Subcutaneous abdominal adipose tissue (tissue), 5 donors: ENCODE measurements around the gene ZDHHC1.

Experiments used
- H3K27ac ChIP-seq: one replicate; pipeline ENCODE4 v1.7.0; 2013; ENCODE audit warnings: low read depth, mild to moderate bottlenecking, inconsistent platforms, low read length, moderate library complexity
- H3K27me3 ChIP-seq, 5 donors: one replicate each; pipeline ENCODE4 v1.7.0; 2013; ENCODE audit warnings: low read length in 5 of 5, inconsistent platforms in 1 of 5; ENCODE audit not compliant: control insufficient read depth in 5 of 5, insufficient read depth in 4 of 5
- H3K36me3 ChIP-seq, 5 donors: one replicate each; pipeline ENCODE4 v1.7.0; 2013; ENCODE audit warnings: low read length in 5 of 5; ENCODE audit not compliant: control insufficient read depth in 5 of 5, insufficient read depth in 5 of 5
- H3K4me1 ChIP-seq, 5 donors: one replicate each; pipeline ENCODE4 v1.7.0; 2013; ENCODE audit warnings: low read length in 5 of 5, mild to moderate bottlenecking in 3 of 5, moderate library complexity in 1 of 5; ENCODE audit not compliant: control insufficient read depth in 5 of 5, insufficient read depth in 5 of 5
- H3K4me3 ChIP-seq, 5 donors: one replicate each; pipeline ENCODE4 v1.7.0; 2013; ENCODE audit warnings: low read length in 5 of 5, low read depth in 1 of 5
- H3K9ac ChIP-seq, 5 donors: one replicate each; pipeline ENCODE4 v1.7.0; 2013; ENCODE audit warnings: low read length in 5 of 5, mild to moderate bottlenecking in 4 of 5, moderate library complexity in 3 of 5
- H3K9me3 ChIP-seq, 5 donors: one replicate each; pipeline ENCODE4 v1.7.0; 2013; ENCODE audit warnings: low read length in 5 of 5; ENCODE audit not compliant: control insufficient read depth in 5 of 5
- donor health status: healthy.
- donor health status: healthy.
- donor health status: healthy.
- donor health status: healthy.
- donor health status: healthy.

Gene ZDHHC1

DNA sequence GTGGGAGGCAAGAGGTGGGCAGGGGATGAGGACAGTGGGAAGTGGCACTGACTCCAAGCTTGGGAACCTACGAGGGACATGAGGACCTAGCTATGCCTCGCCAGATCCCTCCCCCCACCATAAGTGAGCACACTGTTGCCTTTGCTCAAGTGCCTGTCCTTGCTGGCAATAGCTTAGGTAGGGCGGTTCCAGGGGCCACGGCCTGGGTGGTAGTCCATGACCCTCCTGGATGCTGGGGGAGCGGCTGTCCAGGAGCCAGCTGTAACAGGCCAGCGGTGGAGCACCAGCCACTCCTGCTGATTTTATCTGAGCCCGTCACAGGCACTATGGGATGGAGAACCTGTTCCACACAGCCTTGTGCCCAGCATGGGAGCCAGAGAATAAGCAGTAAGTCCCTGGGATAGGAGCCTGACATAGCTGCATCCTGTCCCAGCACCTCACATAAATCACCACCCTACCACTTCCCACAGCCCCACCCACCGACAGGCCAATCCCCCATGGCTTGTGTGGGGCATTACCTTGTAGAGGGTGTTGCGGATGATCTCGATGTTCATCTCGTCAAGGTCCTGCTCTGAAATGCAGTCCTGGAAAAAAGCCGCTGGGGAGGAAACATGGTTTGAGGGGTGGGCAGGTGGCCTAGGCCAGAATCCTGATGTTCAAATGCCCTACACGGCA is 26.4 kb upstream of the ZDHHC1 start:
- H3K9me3 ChIP-seq, result no peaks in the 10 kb centered on the region
- no peak overlapping the region for H3K9ac ChIP-seq
- no peak overlapping the region for H3K27ac ChIP-seq
- H3K27me3 ChIP-seq, result no peaks in the 10 kb centered on the region
- H3K4me3 ChIP-seq, result no peak overlapping the region
- H3K4me1 ChIP-seq, result peaks cover 22 to 66% (median 56%) of the 10 kb centered on the region in 5 donors
- H3K36me3 ChIP-seq, result peaks cover 0 to 80% (median 44%) of the 10 kb centered on the region in 5 donors

DNA sequence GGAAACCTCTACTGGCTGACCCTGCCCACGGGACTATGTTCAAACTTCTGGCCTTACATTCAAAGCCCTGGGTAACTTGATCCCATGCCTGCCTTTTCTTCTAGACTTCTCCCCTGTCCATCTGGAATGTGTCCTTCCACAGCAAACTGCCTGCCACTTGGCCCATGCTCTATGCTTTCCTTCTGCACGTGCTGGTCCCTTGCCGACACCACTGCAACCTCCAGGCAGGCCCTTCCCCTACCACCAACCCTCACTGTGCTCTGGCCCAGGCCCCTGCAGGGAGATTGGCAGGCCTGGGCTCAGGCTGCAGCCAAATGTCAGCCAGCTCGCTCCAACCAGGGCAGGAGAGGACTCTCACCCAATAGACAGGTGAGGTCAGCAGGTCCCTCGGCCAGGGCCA is 25.6 kb upstream of the ZDHHC1 start:
- H3K4me3 ChIP-seq, result no peak overlapping the region
- H3K36me3 ChIP-seq, result peaks cover 0 to 87% (median 53%) of the 10 kb centered on the region in 5 donors
- no peaks in the 10 kb centered on the region for H3K27me3 ChIP-seq
- no peak overlapping the region for H3K27ac ChIP-seq
- H3K9me3 ChIP-seq, result no peaks in the 10 kb centered on the region
- H3K9ac ChIP-seq, result no peak overlapping the region
- peaks cover 17 to 58% (median 48%) of the 10 kb centered on the region in 5 donors for H3K4me1 ChIP-seq

DNA sequence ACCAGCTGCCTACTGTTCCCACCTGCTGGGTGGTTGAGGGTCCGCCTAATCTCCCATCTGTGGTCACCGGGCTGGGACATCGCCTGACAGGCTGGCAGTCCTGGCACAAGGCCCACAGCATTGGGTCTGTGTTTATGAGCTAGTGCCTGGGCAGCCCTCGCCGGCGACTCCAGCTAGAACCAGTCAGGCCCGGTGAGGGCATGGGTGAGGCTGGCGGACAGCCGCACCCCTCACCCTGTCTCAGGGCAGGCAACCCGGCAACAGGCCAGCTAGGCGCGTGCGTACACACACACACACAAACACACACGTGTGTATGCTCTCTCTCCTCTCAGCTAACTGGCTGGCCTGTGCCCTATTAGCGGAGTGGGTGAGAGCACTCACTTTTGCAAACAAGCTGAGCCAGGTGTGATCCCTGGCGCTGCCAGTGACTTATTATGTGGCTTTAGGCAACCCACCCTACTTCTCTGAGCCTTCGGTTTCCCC is 25.0 kb upstream of the ZDHHC1 start:
- Histone ChIP-seq H3K4me1 (peaks cover 13 to 52% (median 42%) of the 10 kb centered on the region in 5 donors), H3K27ac (no peak overlapping the region), H3K4me3 (no peak overlapping the region), H3K9me3 (no peaks in the 10 kb centered on the region), H3K36me3 (peaks cover 0 to 89% (median 58%) of the 10 kb centered on the region in 5 donors), H3K9ac (no peak overlapping the region), H3K27me3 (no peaks in the 10 kb centered on the region)

DNA sequence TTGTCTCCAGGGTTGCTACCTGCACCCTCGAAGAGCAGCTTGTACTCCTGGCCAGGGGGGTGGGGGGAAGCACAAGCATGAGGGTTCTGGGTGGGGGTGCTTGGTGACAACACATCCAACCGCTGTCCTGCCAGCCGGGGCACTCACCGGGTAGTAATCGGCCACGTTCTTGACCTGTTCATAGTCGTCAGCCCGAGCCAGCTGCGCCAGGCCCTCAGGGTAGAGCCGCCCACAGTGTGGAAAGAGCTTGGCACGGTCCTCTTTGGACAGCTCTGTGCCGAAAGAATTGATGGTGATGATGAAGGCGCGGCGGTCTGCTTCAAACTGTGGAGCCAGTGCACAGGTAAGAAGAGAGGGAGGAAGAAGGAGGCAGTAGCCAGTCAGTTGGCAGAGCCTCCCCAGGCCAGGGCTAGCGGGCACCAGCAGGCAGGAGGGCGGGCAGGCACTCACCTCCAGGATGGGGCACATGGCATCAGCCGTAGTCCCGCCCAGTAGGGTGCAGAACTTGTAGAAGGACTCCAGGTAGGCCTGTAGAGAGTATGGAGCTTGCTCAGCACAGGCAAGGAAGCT is 22.6 kb upstream of the ZDHHC1 start:
- Histone ChIP-seq H3K36me3 (peaks cover 0 to 76% (median 54%) of the 10 kb centered on the region in 5 donors), H3K27me3 (no peaks in the 10 kb centered on the region), H3K4me1 (peaks cover 6 to 35% (median 22%) of the 10 kb centered on the region in 5 donors), H3K9ac (no peak overlapping the region), H3K4me3 (no peak overlapping the region), H3K27ac (no peak overlapping the region), H3K9me3 (no peaks in the 10 kb centered on the region)

DNA sequence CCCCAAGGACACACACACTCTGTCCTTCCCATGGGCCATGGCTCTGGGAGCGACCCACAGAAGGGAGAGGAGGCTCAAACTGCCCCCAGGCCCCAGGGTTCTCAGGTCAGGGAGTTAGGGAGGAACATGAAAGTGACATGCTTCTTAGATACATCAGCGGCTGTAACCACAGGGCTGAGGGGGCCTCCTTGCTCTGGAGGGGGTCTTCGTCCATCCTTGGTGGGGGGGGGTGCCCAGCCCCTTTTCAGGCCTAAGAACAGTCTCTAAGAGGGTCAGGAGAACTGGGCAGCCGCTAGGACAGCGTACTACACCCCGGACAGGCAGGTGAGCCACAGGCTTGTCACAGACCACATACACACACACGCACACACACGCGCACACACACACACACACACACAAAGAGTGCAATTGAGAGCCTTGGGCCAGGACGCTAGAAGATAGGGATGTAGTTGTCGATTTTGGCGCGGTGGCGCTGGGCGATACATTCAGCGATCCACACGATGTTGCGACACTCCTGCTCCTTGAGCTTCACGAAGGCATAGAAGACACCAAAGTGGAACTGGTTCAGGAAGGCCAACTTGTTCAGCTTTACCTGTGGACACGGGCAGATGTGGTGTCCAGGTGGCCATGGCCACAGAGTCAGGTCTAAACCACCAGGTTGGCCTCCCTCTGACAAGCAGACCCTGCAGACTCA is 22.0 kb upstream of the ZDHHC1 start:
- Histone ChIP-seq H3K27me3 (no peaks in the 10 kb centered on the region), H3K4me3 (no peak overlapping the region), H3K9ac (no peak overlapping the region), H3K9me3 (no peaks in the 10 kb centered on the region), H3K36me3 (peaks cover 0 to 71% (median 51%) of the 10 kb centered on the region in 5 donors), H3K4me1 (peaks cover 4 to 28% (median 15%) of the 10 kb centered on the region in 5 donors), H3K27ac (no peak overlapping the region)

DNA sequence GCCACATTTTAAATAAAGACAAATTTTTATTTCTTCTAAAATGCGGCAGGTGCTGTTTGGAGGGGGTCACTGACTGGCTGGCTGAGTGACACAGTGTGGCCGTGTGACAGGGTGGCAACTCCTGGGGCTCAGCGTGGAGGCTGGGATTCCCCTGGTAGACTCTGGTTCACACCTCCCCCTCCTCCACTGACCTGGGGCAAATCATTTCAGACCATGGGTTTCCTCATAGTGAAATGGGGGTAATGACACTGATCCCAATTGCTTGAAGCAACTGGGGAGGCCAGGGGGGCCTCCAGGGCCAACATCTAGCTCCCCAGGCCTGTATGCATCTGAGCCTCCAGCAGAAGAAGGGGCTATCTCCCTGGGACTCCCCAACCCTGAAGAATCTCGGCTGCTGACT is 21.2 kb upstream of the ZDHHC1 start:
- Histone ChIP-seq H3K27me3 (peaks cover 0 to 2% (median 0%) of the 10 kb centered on the region in 5 donors), H3K27ac (no peak overlapping the region), H3K9me3 (no peaks in the 10 kb centered on the region), H3K4me3 (no peak overlapping the region), H3K9ac (no peak overlapping the region), H3K4me1 (peaks cover under 1 to 21% (median 8%) of the 10 kb centered on the region in 5 donors), H3K36me3 (peaks cover 0 to 64% (median 48%) of the 10 kb centered on the region in 5 donors)

DNA sequence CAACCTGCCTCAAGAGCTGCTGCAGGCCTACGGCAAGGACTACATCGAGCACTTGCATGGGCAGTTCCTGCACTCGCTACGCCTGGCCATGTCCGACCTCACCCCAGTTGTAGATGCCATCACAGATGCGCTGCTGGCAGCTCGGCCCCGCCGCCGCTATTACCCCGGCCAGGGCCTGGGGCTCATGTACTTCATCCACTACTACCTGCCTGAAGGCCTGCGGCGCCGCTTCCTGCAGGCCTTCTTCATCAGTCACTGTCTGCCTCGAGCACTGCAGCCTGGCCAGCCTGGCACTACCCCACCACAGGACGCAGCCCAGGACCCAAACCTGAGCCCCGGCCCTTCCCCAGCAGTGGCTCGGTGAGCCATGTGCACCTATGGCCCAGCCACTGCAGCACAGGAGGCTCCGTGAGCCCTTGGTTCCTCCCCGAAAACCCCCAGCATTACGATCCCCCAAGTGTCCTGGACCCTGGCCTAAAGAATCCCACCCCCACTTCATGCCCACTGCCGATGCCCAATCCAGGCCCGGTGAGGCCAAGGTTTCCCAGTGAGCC is 20.4 kb upstream of the ZDHHC1 start:
- no peak overlapping the region for H3K9ac ChIP-seq

DNA sequence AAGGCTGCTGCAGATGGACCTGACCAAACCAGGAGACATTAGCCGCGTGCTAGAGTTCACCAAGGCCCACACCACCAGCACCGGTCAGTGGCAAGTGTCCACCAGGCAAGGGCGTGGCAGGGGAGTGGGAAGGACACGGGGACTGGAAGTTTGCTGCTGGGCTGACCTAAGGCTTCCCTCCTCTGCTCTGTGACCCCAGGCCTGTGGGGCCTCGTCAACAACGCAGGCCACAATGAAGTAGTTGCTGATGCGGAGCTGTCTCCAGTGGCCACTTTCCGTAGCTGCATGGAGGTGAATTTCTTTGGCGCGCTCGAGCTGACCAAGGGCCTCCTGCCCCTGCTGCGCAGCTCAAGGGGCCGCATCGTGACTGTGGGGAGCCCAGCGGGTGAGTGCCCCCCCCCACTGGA is 19.5 kb upstream of the ZDHHC1 start:
- no peak overlapping the region for H3K9ac ChIP-seq
- no peak overlapping the region for H3K4me3 ChIP-seq
- no peak overlapping the region for H3K27ac ChIP-seq
- peaks cover 0 to 2% (median 0%) of the 10 kb centered on the region in 5 donors for H3K27me3 ChIP-seq
- peaks cover 0 to 48% (median 41%) of the 10 kb centered on the region in 5 donors for H3K36me3 ChIP-seq
- H3K9me3 ChIP-seq, result no peaks in the 10 kb centered on the region
- peaks cover 1 to 15% (median 13%) of the 10 kb centered on the region in 5 donors for H3K4me1 ChIP-seq

More for the DNA sequence above, 20.4 kb upstream of the ZDHHC1 start:
- no peak overlapping the region for H3K4me3 ChIP-seq
- H3K27ac ChIP-seq, result no peak overlapping the region
- peaks cover 0 to 57% (median 44%) of the 10 kb centered on the region in 5 donors for H3K36me3 ChIP-seq
- H3K4me1 ChIP-seq, result peaks cover 1 to 15% (median 9%) of the 10 kb centered on the region in 5 donors
- peaks cover 0 to 2% (median 0%) of the 10 kb centered on the region in 5 donors for H3K27me3 ChIP-seq
- no peaks in the 10 kb centered on the region for H3K9me3 ChIP-seq

DNA sequence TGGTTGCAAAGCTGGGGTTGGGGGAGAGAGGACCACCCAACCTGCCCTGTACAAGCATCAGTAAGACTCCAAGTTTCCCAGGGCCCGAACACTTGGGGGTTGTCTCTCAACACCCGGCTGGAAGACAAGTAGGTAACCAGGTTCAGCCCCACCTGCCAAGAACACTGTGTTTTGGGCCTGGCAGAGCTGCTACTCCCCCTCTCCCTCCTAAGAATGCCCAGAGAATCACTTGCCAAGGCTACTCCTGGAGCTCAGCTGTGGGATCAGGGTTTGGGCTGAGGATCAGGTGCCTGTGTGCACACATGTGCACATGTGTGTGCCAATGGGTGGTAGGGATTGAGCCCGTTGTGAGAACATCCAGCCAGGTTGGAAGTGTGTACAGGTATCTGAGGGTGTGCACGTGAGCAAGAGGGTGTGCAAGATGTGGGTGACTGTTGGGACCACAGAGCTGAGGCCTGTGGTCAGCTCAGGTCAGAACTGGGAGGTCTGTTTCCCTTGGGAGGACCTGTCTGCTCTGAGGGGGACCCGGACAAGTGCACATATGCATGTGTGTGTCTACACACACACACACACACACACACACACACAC is 16.9 kb upstream of the ZDHHC1 start:
- H3K4me1 ChIP-seq, result peaks cover 1 to 24% (median 23%) of the 10 kb centered on the region in 5 donors
- H3K36me3 ChIP-seq, result peaks cover 0 to 24% (median 21%) of the 10 kb centered on the region in 5 donors
- H3K9ac ChIP-seq, result no peak overlapping the region
- H3K4me3 ChIP-seq, result no peak overlapping the region
- peaks cover 0 to 13% (median 5%) of the 10 kb centered on the region in 5 donors for H3K27me3 ChIP-seq
- H3K27ac ChIP-seq, result no peak overlapping the region
- H3K9me3 ChIP-seq, result no peaks in the 10 kb centered on the region
